C4-2B (cell line): ENCODE measurements around the gene ZACN.
A peak's percentile ranks its signal among the peaks of the same experiment; 100 is the strongest.

Source experiments
- H3K27ac ChIP-seq: fragments of 450-650 bp; 2 replicates; pipeline ENCODE4 v1.5.1; 2017
- CTCF ChIP-seq: fragments of 450-650 bp; conservative IDR thresholded peaks from 2 replicates; pipeline ENCODE4 v1.5.1; 2017; ENCODE audit warnings: mild to moderate bottlenecking
- ZFX ChIP-seq: fragments of 450-650 bp; IDR thresholded peaks from 2 replicates; pipeline ENCODE4 v1.6.1; 2017

ZACN gene

GRCh38 chr17:76119409-76120371, 40.7 kb downstream of the ZACN start:
- H3K27ac ChIP-seq: no peak overlapping the region
- TF ChIP-seq ZFX: no peak
- TF ChIP-seq CTCF: no peak

- TF ChIP-seq CTCF: no peak
- no peak for TF ChIP-seq ZFX
- H3K27ac ChIP-seq: no peak overlapping the region
Observed at GRCh38 chr17:76120658-76121008, 41.7 kb downstream of the ZACN start.

- TF ChIP-seq ZFX: no peak
- TF ChIP-seq CTCF: no peak
- H3K27ac ChIP-seq: peak overlapping the region; percentile 29
Observed at GRCh38 chr17:76121932-76122430, 43.0 kb downstream of the ZACN start.

- H3K27ac ChIP-seq: peak overlapping the region; percentile 29
- TF ChIP-seq CTCF (no peak), ZFX (no peak)
Observed at GRCh38 chr17:76122431-76123190, 43.6 kb downstream of the ZACN start.

- no peak overlapping the region for H3K27ac ChIP-seq
- TF ChIP-seq ZFX (no peak), CTCF (no peak)
Observed at GRCh38 chr17:76123191-76123499, 44.2 kb downstream of the ZACN start.

GRCh38 chr17:76123749-76124581, 45.0 kb downstream of the ZACN start:
- no peak overlapping the region for H3K27ac ChIP-seq
- TF ChIP-seq ZFX (no peak), CTCF (no peak)
